H54 (cell line): ENCODE results near the gene SPX.

ENCODE experiments used
- DNase-seq: peaks from one replicate; pipeline ENCODE4 v3.0.0; 2011; ENCODE audit warnings: low spot score, mixed read lengths; ENCODE audit not compliant: insufficient read length
- FAIRE-seq: peaks from 3 replicates; lab custom pipeline; 2011; peaks lifted over from hg19 to GRCh38; lab: Jason Lieb, UNC
- POLR2A ChIP-seq: IDR thresholded peaks from 2 replicates; pipeline ENCODE4 v1.6.1; 2011; ENCODE audit warnings: low read depth, mild to moderate bottlenecking, low read length

SPX gene

DNA sequence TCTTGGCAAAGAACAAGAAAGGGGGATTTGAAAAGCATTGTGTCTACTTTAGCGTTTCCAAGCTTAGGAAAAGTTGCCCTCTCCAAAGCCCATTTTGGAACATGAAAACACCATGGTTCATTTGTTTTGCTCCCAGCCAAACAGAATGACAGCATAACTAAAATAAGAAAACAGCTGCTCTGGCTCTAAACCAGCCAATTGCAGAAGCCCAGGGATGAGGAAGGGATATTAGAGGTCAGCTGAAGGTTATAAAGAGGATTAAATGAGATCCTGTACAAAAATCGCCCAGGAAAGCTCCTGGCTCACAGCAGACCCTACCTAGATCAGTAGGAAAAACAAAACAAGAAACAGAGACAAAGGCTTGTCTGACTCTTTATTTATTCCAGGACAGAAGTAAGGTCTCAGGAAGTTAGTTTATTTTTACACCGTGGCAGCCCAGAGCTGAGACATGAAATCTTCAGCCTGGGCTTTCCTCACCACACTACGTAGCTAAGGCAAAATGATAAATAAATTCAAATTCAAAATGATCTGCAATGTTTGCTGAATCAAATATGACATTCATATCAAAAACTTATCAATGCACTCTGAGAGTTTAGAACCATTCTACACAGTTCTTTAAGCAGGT is 25.9 kb downstream of the SPX start:
- no peak for TF ChIP-seq POLR2A
- DNase-seq (no peak), FAIRE-seq (no peak)

DNA sequence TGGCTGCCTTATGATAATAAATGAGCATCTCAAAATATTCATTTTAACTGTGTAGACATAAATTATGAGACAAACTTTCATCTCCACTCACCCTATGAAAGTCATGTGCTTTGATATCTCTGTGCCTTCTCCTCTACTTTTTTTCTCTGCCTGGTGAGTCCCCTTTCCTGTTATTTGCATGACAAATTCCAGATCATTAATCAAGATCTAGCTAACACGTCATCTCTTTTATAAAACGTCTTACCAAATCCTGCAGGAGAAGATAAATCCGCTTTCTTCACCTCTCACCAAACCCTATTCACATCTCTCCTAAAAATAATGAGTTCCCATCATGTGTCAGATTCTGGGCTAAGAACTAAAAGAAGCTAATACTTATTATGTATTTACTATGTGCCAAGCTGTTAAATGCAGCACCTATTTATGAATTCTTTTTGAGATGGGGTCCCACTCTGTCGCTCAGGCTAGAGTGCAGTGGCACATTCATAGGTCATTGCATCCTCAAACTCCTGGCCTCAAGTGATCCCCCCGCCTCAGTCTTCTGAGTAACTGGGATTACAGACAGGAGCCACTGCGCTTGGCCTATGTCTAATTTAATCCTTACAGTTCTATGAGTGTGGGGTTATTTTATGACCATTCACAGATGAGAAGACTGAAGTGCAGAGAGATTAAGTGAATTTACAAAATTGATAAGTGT is 26.7 kb downstream of the SPX start:
- TF ChIP-seq POLR2A = no peak
- no peak for DNase-seq
- no peak for FAIRE-seq

DNA sequence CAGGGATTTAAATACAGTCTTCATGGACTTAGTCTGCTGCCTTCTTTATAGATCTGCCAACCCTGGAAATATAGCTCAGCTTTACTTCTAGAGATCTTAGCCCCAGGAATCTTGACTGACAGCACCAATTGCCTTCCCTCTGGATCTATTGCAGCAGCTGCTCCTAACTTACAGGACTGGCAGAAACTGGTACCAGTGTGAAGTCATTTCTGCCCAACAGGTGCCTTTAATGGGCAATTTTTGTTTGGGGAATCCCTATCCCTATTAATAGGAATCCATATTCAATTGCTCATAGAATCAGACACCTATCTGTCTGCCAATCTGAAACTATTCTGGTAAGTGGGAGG is 27.2 kb downstream of the SPX start:
- FAIRE-seq (no peak), DNase-seq (no peak)
- no peak for TF ChIP-seq POLR2A

DNA sequence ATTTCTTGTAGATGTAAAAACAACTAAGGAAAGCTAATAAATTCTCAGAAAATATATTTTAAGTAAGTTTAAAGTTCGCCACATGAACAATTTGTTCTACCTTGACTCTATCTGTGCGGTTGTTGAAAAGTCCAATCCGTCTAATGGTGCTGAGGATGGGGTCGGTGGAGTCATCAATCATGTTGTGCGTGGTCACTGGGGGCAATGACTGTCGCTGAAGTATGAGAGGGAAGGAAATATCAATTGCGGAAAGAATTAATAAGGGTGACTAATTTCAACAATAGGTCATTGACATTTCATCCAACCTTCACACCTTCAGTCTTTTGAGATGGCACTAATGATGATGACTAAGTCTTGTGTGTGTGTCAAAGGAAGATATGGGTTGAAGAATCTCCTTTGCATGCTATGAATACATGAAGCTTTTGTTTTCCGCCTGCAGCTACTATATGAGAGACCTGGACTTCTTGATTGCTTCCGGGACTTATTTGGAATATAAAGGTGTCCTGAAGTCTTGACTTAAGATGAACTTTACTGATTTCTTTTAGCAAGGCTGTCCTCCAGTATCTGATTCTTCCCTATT is 32.1 kb downstream of the SPX start:
- FAIRE-seq (no peak), DNase-seq (no peak)
- no peak for TF ChIP-seq POLR2A

DNA sequence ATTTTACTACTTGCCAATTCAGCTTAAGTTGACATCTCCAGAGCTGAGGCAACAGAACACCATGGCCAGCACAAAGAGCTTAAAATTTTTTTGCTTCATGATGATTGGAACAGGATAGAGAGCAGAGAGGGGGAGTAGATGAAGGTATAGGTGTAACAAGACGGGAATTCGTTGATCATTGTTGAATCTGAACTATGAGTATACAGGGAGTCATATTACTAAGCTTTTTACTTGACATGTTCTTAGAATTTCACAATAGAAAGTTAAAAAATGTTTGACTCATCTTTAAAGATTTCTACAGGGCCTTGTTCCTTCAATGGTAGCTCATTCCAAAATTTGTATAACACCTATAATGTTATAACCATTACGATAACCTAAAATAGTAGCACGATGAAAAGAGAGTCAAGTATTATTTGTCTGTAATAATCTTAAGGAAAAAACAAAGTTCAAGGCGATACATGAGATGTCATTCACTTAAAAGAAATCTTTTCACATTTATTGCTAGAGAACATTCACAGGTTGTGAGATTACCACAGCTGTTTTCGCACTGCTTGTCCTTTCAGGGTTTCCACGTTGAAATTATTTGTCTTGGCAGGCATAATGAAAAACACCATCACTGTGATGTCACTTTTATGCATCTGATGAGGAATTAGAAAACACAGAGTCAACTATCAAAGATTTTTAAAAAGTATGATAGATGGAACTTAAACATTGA is 33.9 kb downstream of the SPX start:
- DNase-seq (no peak), FAIRE-seq (no peak)
- TF ChIP-seq POLR2A = no peak

DNA sequence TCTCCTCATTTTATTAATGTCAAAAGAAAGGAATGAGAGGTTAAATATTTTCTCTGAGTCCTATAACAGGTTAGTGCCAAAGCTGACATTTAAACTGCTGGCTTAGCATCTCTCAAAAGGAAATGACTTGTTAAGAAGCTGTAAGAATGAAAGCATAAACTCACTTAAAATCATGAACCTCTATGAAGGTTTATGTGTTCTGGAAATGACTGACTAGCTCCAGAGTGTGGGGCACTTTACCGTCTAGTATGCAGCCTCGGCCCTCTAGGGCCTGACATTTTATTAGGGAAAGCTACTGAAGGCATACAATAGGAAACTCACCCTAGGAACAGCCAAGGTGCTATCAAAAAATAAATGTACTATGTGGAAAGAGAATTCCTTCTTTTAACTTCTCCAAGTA is 35.1 kb downstream of the SPX start:
- DNase-seq (no peak), FAIRE-seq (no peak)
- TF ChIP-seq POLR2A = no peak

DNA sequence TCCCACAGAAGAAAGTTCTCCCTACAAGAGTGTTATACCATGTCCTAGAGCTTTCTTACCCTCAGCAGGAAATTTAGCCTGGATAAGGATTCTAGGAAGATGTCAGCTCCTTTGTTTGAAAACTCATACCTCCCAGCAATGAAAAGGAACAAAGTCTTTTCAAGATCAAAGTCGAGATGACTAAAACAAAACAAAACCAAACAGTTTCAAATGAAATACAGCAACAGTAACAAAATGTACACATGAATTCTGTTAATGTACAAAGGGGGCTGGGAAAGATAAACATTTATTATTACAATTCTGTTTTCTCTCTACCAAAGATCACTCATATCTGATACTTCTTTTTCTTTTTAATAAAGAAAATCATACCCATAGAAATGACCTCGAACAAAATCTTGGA is 36.8 kb downstream of the SPX start:
- DNase-seq (no peak), FAIRE-seq (no peak)
- TF ChIP-seq POLR2A = no peak

DNA sequence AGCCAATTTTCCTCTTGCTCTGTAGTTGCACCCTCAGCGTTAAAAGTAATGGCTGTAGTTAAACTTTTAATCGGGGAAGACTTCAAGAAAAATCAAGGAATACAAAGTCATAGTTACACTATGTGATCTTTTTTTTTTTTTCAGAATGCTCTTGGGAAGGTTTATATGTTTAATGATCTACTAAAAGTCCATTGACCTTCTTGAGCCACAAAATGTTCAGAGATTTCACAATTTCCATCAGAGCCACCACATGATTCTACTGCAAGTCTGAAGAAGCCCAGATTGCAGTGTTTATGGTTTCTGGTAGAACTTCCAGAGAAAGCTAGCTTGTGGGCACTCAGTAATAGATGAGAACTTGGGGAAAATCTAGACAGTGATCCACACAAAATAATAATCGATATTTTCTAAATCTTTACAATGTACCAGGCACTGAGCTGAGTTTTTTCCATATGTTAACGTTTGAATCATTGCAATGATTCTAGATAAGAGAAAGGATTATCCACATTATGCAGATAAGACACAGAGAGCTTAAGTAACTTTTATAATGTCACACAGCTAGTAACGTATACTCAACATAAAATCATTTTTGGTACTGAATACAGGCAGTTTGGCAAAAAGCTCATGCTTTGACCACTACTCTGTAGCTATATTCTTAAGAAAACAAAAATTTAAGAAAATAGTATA is 40.3 kb downstream of the SPX start:
- no peak for FAIRE-seq
- DNase-seq = no peak
- TF ChIP-seq POLR2A = no peak

DNA sequence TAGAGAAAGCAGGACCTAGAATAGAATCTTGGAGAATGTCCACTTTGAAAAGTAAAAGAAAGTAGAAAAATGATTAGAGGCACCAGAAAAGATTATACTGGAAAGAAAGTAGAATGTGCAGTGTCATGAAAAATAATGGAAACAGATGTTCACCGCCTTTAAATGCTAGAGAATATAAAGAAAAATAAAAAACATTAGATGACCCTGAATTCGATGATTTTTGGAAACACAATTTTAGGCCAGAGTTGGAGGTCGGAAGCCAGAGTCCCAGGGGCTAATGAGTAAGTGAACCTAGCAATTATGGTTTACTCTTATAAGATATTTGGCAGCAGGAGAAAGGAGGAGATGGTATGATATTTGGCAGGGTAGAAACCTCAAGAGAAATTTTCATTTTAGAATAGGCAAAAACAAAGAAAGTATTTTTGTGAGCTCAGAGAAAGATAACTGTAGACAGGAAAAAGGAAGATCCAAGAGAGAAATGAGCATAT is 40.9 kb downstream of the SPX start:
- FAIRE-seq (no peak), DNase-seq (no peak)
- TF ChIP-seq POLR2A = no peak

DNA sequence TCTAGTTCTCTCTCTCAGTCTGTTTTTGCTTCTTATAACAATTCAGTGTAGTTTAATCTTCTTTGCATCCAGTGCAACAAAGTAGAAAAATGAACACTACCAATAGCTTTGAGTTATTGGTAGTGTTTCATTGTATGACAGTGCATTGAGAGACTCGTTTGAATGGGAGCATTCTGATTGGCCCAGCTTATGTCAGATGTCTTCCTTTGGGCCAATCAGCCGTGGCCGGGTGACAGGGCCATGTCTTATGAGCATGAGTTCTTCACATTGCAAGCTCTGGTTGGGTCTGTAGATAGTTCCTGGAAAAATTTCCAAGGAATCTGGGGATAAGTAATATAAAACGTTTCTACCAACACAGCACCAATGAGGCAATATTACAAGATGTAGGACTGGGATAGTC is 42.0 kb downstream of the SPX start:
- FAIRE-seq = no peak
- no peak for TF ChIP-seq POLR2A
- DNase-seq = no peak

DNA sequence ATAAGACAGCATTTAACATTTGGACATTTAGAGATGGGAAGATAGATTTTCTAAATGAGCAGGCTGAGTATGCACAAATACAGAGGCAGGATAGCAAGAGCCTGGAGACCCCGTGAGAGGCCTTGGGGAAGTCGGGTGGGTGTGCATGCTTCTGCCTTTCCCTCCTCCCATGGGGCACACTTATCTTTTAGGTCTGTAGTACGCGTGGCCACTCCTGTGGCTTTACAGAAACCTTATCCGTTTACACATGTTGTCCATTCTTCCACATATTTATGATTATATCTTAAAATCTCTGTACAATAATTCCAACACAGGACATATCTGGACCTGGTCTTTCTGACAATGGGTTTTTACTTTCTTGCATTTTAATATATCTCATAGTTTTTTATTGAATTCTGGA is 45.0 kb downstream of the SPX start:
- no peak for TF ChIP-seq POLR2A
- FAIRE-seq = no peak

DNA sequence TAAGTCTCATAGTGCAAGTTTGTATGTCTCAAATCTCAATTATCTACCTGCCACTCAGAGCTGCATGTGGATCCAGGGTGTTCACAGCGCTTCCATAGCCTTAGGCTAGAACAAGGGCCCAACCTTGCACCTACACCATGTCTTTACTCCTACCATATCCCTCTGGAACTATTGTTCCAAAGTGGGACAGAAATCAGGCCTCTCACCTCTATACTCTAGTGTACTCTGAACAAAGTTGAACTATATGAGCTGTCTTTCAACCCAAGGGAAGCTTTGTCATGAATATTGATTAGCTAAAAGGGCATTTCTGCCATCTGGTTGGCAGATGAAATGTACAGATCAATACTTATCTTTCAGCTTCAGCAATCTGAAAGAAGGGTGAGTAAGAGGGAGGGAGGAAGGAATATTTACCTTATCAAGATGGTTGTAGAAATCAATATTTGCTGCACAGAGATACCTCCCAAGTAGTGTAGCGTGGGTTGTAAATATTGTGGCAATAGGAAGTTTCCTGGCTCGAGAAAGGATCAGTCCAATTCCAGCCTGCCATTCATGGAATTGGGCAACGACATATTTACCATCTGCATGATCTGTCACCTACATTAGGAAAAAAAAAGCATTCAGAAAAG is 47.8 kb downstream of the SPX start:
- no peak for TF ChIP-seq POLR2A
- DNase-seq (no peak), FAIRE-seq (no peak)

More for the DNA sequence above, 45.0 kb downstream of the SPX start:
- no peak for DNase-seq

DNA sequence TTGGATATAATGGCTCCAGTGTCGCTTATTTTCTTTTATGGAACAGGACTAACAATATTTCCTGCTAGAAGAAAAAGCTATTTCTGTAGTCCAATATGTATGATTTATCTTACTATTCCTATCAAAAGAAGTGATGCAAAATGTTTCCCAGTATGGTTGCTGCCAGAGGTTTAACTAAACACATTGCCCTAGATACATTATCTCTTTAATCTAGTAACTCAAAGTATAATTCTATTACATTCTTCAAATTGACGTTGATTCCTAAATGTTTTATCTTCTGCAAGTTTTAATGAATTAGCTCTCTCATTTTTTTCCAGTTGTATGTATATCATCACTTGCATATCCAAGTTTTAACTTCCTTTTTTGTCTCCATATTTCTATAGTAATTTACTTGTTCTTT is 50.3 kb downstream of the SPX start:
- DNase-seq (no peak), FAIRE-seq (no peak)
- TF ChIP-seq POLR2A = no peak

DNA sequence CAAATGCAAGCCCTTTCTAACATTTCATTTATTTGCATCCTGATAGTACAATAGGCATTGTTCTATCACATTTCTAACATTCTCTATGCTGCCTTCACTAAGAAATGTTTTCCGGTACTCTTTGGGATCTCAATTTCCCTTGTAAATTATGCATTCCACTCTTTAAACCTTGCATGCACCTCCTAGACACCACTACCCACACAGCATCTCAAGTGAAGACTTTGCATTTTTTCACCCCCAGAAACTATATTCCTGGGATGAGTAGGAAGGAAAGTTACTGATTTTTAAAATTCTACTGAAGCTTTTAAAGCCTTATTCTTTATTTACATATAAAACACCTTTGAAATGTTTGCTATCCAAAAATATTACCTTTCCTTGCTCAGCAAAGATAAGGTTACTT is 51.4 kb downstream of the SPX start:
- TF ChIP-seq POLR2A = no peak
- DNase-seq (no peak), FAIRE-seq (no peak)
